ENCODE results near the gene TXNL1.
"Not testable (repeated sequence)": the region's sequence is repeated elsewhere in the genome, so short reads cannot be mapped to it uniquely, and the experiment has no call there.

TXNL1 gene

DNA sequence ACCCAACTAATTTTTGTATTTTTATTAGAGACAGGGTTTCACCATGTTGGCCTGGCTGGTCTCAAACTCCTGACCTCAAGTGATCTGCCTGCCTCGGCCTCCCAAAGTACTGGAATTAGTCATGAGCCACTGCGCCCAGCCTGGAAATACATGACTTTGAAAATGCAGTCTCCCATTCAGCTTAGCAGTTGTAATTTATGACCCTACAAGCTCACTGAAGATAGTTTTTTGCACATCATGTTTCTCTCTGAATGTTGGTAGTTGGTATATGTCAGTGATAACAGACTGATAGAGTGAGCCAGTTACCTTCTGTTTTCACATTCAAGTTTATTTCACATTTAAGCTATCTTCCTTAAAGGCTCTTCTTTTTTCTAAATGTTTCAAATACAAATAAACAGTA lies 19.9 kb upstream of the TXNL1 start:
- H3K27ac ChIP-seq (ENCODE audit: low read length) = no peak overlapping the region
- no peaks in the 10 kb centered on the region for H3K36me3 ChIP-seq (replicated peaks; ENCODE audit: insufficient read depth, low read length)
- H4K20me1 ChIP-seq (ENCODE audit: insufficient read depth, low read length) = no peaks in the 10 kb centered on the region
- TF ChIP-seq EZH2phosphoT487 (IDR thresholded peaks at IDR 0.05; ENCODE audit: low read length) (no peak), EZH2 (optimal IDR thresholded peaks at IDR 0.05; ENCODE audit: low read depth, low read length) (no peak)
- TF ChIP-seq, protein P1, sequence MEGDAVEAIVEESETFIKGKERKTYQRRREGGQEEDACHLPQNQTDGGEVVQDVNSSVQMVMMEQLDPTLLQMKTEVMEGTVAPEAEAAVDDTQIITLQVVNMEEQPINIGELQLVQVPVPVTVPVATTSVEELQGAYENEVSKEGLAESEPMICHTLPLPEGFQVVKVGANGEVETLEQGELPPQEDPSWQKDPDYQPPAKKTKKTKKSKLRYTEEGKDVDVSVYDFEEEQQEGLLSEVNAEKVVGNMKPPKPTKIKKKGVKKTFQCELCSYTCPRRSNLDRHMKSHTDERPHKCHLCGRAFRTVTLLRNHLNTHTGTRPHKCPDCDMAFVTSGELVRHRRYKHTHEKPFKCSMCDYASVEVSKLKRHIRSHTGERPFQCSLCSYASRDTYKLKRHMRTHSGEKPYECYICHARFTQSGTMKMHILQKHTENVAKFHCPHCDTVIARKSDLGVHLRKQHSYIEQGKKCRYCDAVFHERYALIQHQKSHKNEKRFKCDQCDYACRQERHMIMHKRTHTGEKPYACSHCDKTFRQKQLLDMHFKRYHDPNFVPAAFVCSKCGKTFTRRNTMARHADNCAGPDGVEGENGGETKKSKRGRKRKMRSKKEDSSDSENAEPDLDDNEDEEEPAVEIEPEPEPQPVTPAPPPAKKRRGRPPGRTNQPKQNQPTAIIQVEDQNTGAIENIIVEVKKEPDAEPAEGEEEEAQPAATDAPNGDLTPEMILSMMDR (IDR thresholded peaks at IDR 0.05; ENCODE audit: low read length) = no peak
- no peak for DNase-seq
- H3K9me3 ChIP-seq (replicated peaks; ENCODE audit: insufficient read depth, low read length) = no peaks in the 10 kb centered on the region
- H2AFZ ChIP-seq (ENCODE audit: low read length) = no peak overlapping the region
- peaks cover 88% of the 10 kb centered on the region for H3K79me2 ChIP-seq (ENCODE audit: low read length)
- H3F3A ChIP-seq (ENCODE audit: insufficient read depth, low read length) = no peaks in the 10 kb centered on the region
- no peaks in the 10 kb centered on the region for H3K9me2 ChIP-seq (replicated peaks; ENCODE audit: insufficient read depth, low read length)
- no peak overlapping the region for H3K4me2 ChIP-seq (ENCODE audit: low read depth, low read length)
- no peak overlapping the region for H3K4me3 ChIP-seq (ENCODE audit: low read length)
- H3K27me3 ChIP-seq (replicated peaks; ENCODE audit: insufficient read depth, low read length) = no peaks in the 10 kb centered on the region
- H3K4me1 ChIP-seq (ENCODE audit: low read length) = 0 out of 2 replicates have a peak, but pooled peaks cover 3% of the 10 kb centered on the region
- H3K9ac ChIP-seq (ENCODE audit: low read length) = no peak overlapping the region

GRCh38 chr18:56654280-56654679 lies 15.9 kb upstream of the TXNL1 start:
- not testable (repeated sequence) for H3K4me1 ChIP-seq (ENCODE audit: low read length); H2AFZ ChIP-seq (ENCODE audit: low read length); H4K20me1 ChIP-seq (ENCODE audit: insufficient read depth, low read length); H3K9me2 ChIP-seq (replicated peaks; ENCODE audit: insufficient read depth, low read length); H3K9me3 ChIP-seq (replicated peaks; ENCODE audit: insufficient read depth, low read length); H3K4me2 ChIP-seq (ENCODE audit: low read depth, low read length); H3K27ac ChIP-seq (ENCODE audit: low read length); H3K36me3 ChIP-seq (replicated peaks; ENCODE audit: insufficient read depth, low read length); H3K4me3 ChIP-seq (ENCODE audit: low read length); DNase-seq; H3K9ac ChIP-seq (ENCODE audit: low read length); H3K27me3 ChIP-seq (replicated peaks; ENCODE audit: insufficient read depth, low read length)
- H3F3A ChIP-seq (ENCODE audit: insufficient read depth, low read length) = peaks cover 13% of the 10 kb centered on the region
- peaks cover 79% of the 10 kb centered on the region for H3K79me2 ChIP-seq (ENCODE audit: low read length)

DNA sequence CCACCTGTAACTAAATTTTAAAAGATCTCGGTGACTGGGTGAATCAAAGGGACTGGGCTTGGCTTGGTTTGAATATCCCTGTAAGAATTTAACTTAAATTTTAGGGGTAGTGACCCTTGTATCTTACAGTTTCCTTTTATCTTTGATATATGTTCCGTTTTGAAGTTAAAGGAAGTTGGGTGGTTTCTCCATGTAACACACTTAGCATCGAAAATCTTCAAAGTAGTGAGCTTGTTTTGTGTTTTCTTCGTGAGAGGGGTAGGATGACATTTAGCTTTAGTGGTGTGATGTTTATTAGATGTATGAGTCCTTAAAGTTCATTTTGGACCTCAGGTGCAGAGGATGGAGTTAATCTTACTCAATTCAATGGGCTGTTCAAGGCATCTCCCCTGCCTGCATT lies 14.4 kb upstream of the TXNL1 start:
- no peaks in the 10 kb centered on the region for H3K9me2 ChIP-seq (replicated peaks; ENCODE audit: insufficient read depth, low read length)
- no peaks in the 10 kb centered on the region for H3K27me3 ChIP-seq (replicated peaks; ENCODE audit: insufficient read depth, low read length)
- peak overlapping the region; percentile 82; the same call in 1 of the 2 replicates for H3K4me2 ChIP-seq (ENCODE audit: low read depth, low read length)
- H4K20me1 ChIP-seq (ENCODE audit: insufficient read depth, low read length) = no peaks in the 10 kb centered on the region
- H3K79me2 ChIP-seq (ENCODE audit: low read length) = peaks cover 68% of the 10 kb centered on the region
- H3K36me3 ChIP-seq (replicated peaks; ENCODE audit: insufficient read depth, low read length) = no peaks in the 10 kb centered on the region
- 0 out of 2 replicates have a peak, but pooled peaks cover 7% of the 10 kb centered on the region for H3K4me1 ChIP-seq (ENCODE audit: low read length)
- H3K9ac ChIP-seq (ENCODE audit: low read length) = no peak overlapping the region
- TF ChIP-seq EZH2phosphoT487 (IDR thresholded peaks at IDR 0.05; ENCODE audit: low read length) (no peak), EZH2 (optimal IDR thresholded peaks at IDR 0.05; ENCODE audit: low read depth, low read length) (no peak)
- TF ChIP-seq, protein P1 (IDR thresholded peaks at IDR 0.05; ENCODE audit: low read length) = no peak
- no peak overlapping the region for H2AFZ ChIP-seq (ENCODE audit: low read length)
- DNase-seq = no peak
- H3K27ac ChIP-seq (ENCODE audit: low read length) = no peak overlapping the region
- no peak overlapping the region for H3K4me3 ChIP-seq (ENCODE audit: low read length)
- peaks cover 13% of the 10 kb centered on the region for H3F3A ChIP-seq (ENCODE audit: insufficient read depth, low read length)
- no peaks in the 10 kb centered on the region for H3K9me3 ChIP-seq (replicated peaks; ENCODE audit: insufficient read depth, low read length)

- H3K4me1 ChIP-seq (ENCODE audit: low read length) = 0 out of 2 replicates have a peak, but pooled peaks cover 7% of the 10 kb centered on the region
- H3K9me2 ChIP-seq (replicated peaks; ENCODE audit: insufficient read depth, low read length) = no peaks in the 10 kb centered on the region
- no peaks in the 10 kb centered on the region for H3K36me3 ChIP-seq (replicated peaks; ENCODE audit: insufficient read depth, low read length)
- peak overlapping the region; percentile 93 for H3K4me3 ChIP-seq (ENCODE audit: low read length)
- peak overlapping the region; percentile 78 for H3K9ac ChIP-seq (ENCODE audit: low read length)
- TF ChIP-seq, protein P1 (IDR thresholded peaks at IDR 0.05; ENCODE audit: low read length) = no peak
- TF ChIP-seq EZH2 (optimal IDR thresholded peaks at IDR 0.05; ENCODE audit: low read depth, low read length) (no peak), EZH2phosphoT487 (IDR thresholded peaks at IDR 0.05; ENCODE audit: low read length) (no peak)
- DNase-seq = no peak
- peaks cover 58% of the 10 kb centered on the region for H3K79me2 ChIP-seq (ENCODE audit: low read length)
- peak overlapping the region; percentile 94 for H2AFZ ChIP-seq (ENCODE audit: low read length)
- no peaks in the 10 kb centered on the region for H3K27me3 ChIP-seq (replicated peaks; ENCODE audit: insufficient read depth, low read length)
- H4K20me1 ChIP-seq (ENCODE audit: insufficient read depth, low read length) = no peaks in the 10 kb centered on the region
- peaks cover 13% of the 10 kb centered on the region for H3F3A ChIP-seq (ENCODE audit: insufficient read depth, low read length)
- H3K4me2 ChIP-seq (ENCODE audit: low read depth, low read length) = peak overlapping the region; percentile 82
- H3K9me3 ChIP-seq (replicated peaks; ENCODE audit: insufficient read depth, low read length) = no peaks in the 10 kb centered on the region
- peak overlapping the region; percentile 83; the same call in 1 of the 2 replicates for H3K27ac ChIP-seq (ENCODE audit: low read length)
Measured at GRCh38 chr18:56651771-56652092, 13.3 kb upstream of the TXNL1 start.
